Keratinocyte (primary cell): Measurements from ENCODE around the gene PM20D2. TPM values are rescaled to one million over a fixed set of nuclear protein-coding genes. Genes with fewer than 3 reads are reported as not detected.

ENCODE experiments used
- DNase-seq: peaks from one replicate; pipeline ENCODE4 v3.0.0-alpha.2; 2011; ENCODE audit warnings: low read depth, missing footprints, low spot score
- FAIRE-seq: peaks from 2 replicates; lab custom pipeline; 2011; peaks lifted over from hg19 to GRCh38; lab: Jason Lieb, UNC
- H2AFZ ChIP-seq: 2 replicates; pipeline ENCODE4 v1.6.0; 2012; ENCODE audit warnings: low read length, control low read depth, inconsistent platforms; ENCODE audit not compliant: control insufficient read depth
- H3K27ac ChIP-seq: 2 replicates; pipeline ENCODE4 v1.5.1; 2011; ENCODE audit warnings: low read length; ENCODE audit not compliant: control insufficient read depth, insufficient read depth
- H3K27me3 ChIP-seq: 3 replicates; pipeline ENCODE4 v1.6.0; 2011; ENCODE audit warnings: low read length; ENCODE audit not compliant: control insufficient read depth, insufficient read depth; ENCODE audit errors: extremely low read depth
- H3K36me3 ChIP-seq, 2 experiments: 2 replicates in 1 of 2; 3 replicates in 1 of 2; pipeline ENCODE4 v1.5.1; 2011; ENCODE audit warnings: low read length in 2 of 2, mild to moderate bottlenecking in 1 of 2; ENCODE audit not compliant: control insufficient read depth in 2 of 2, insufficient read depth in 2 of 2; ENCODE audit errors: extremely low read depth in 1 of 2
- H3K4me1 ChIP-seq: 3 replicates; pipeline ENCODE4 v1.5.1; 2011; ENCODE audit warnings: low read length; ENCODE audit not compliant: control insufficient read depth, insufficient read depth; ENCODE audit errors: extremely low read depth
- H3K4me2 ChIP-seq: 3 replicates; pipeline ENCODE4 v1.6.0; 2011; ENCODE audit warnings: low read depth, low read length; ENCODE audit not compliant: control insufficient read depth, insufficient read depth; ENCODE audit errors: extremely low read depth
- H3K4me3 ChIP-seq, 3 experiments: fragments of 200-600 bp in 1 of 3; sonication (generic) in 1 of 3; 2 replicates in 2 of 3; 3 replicates in 1 of 3; pipeline ENCODE4 v1.5.1; 2011 to 2016; ENCODE audit warnings: low read length in 3 of 3, mild to moderate bottlenecking in 3 of 3, control low read depth in 2 of 3, inconsistent platforms in 1 of 3, low read depth in 1 of 3, mixed read lengths in 1 of 3, mixed run types in 1 of 3, moderate library complexity in 1 of 3; ENCODE audit not compliant: control insufficient read depth in 2 of 3, insufficient read depth in 2 of 3; ENCODE audit errors: extremely low read depth in 1 of 3
- H3K79me2 ChIP-seq: 2 replicates; pipeline ENCODE4 v1.6.0; 2012; ENCODE audit warnings: low read length; ENCODE audit not compliant: control insufficient read depth, insufficient read depth
- H3K9ac ChIP-seq: 3 replicates; pipeline ENCODE4 v1.6.0; 2011; ENCODE audit warnings: low read length; ENCODE audit not compliant: control insufficient read depth, insufficient read depth; ENCODE audit errors: extremely low read depth
- H3K9me1 ChIP-seq: 3 replicates; pipeline ENCODE4 v1.6.0; 2011; ENCODE audit warnings: low read length; ENCODE audit not compliant: control insufficient read depth, insufficient read depth; ENCODE audit errors: extremely low read depth
- H3K9me3 ChIP-seq: 2 replicates; pipeline ENCODE4 v1.5.1; 2012; ENCODE audit warnings: low read depth, low read length; ENCODE audit not compliant: control insufficient read depth
- H4K20me1 ChIP-seq: 3 replicates; pipeline ENCODE4 v1.6.0; 2011; ENCODE audit warnings: low read length; ENCODE audit not compliant: control insufficient read depth, insufficient read depth; ENCODE audit errors: extremely low read depth
- EZH2 ChIP-seq: IDR thresholded peaks from one replicate; pipeline ENCODE4 v1.6.1; 2012; ENCODE audit warnings: inconsistent platforms, mild to moderate bottlenecking, low read length, moderate library complexity
- dilution Hi-C: fragments of 300-500 bp; cut with MboI; formaldehyde crosslinking; loops from one replicate; pipeline ENCODE4 v1.7.0; 2020; ENCODE audit warnings: low sequenced_read_pairs; ENCODE audit not compliant: extremely low pct_ligation_motif_present
- polyA plus RNA-seq, 5 experiments: library from polyadenylated mRNA; depleted of rRNA in 3 of 5; stranded (reverse) in 3 of 5; stranded (forward) in 1 of 5; unstranded in 1 of 5; fragments of >200 nt; gene quantifications; 1 replicate in 1 of 5; 2 replicates in 3 of 5; 3 replicates in 1 of 5; pipeline versions ENCODE4 v1.2.1 to v1.2.3, GENCODE V29; 2011 to 2012; ENCODE audit warnings: missing spikeins in 2 of 5, low read depth in 1 of 5, low replicate concordance in 1 of 5
- TF ChIP-seq, protein P1 (sequence below), 3 experiments: IDR thresholded peaks in 1 of 3; conservative IDR thresholded peaks in 1 of 3; optimal IDR thresholded peaks in 1 of 3; 2 replicates in 2 of 3; 3 replicates in 1 of 3; pipeline versions ENCODE3 to v1.5.1; 2011; ENCODE audit warnings: low read length in 3 of 3, mild to moderate bottlenecking in 3 of 3, moderate library complexity in 2 of 3, control low read depth in 1 of 3, inconsistent platforms in 1 of 3; ENCODE audit not compliant: insufficient read depth in 2 of 3; ENCODE audit errors: extremely low read depth in 1 of 3

The PM20D2 gene
- polyA plus RNA-seq, 1 donor (not counting 4 experiments of a cell fraction or from before 2014, with no cell fraction given) = 7.9 TPM

DNA sequence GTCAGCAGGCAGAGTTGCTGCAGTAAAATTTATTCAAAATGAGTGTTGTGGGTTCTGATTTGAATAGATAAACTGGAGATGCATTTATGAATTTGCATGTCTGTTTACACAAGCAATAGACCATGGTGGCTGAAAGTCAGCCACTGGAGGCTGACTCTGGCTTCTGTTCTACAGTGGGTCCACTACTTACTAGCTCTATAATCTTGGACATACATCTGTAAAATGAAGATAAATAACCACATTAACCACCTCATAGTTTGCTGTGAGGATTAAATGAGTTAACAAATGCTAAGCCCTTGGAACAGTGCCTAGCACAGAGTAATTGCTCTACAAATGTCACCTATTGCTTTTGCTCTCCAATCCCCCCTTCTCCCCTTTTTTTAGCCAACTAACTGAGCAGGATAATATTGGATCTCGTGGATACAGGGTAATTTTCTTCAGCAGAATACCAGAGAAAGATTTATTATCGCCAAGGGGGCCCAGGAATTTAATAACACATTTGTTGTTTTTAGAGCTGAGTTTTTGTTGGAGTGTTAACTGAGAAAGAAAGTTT is 1.4 kb upstream of the PM20D2 start:
- Histone ChIP-seq H3K9me1 (no peaks in the 10 kb centered on the region), H3K4me1 (peaks cover under 1% of the 10 kb centered on the region), H3K36me3 (no peaks in the 10 kb centered on the region), H3K9ac (no peak overlapping the region), H3K4me3 (no peak overlapping the region), H3K4me2 (no peak overlapping the region), H4K20me1 (no peaks in the 10 kb centered on the region), H2AFZ (no peak overlapping the region), H3K27ac (no peak overlapping the region), H3K9me3 (no peaks in the 10 kb centered on the region), H3K27me3 (no peaks in the 10 kb centered on the region), H3K79me2 (peaks cover 3% of the 10 kb centered on the region)
- no peak for TF ChIP-seq EZH2
- TF ChIP-seq, protein P1, sequence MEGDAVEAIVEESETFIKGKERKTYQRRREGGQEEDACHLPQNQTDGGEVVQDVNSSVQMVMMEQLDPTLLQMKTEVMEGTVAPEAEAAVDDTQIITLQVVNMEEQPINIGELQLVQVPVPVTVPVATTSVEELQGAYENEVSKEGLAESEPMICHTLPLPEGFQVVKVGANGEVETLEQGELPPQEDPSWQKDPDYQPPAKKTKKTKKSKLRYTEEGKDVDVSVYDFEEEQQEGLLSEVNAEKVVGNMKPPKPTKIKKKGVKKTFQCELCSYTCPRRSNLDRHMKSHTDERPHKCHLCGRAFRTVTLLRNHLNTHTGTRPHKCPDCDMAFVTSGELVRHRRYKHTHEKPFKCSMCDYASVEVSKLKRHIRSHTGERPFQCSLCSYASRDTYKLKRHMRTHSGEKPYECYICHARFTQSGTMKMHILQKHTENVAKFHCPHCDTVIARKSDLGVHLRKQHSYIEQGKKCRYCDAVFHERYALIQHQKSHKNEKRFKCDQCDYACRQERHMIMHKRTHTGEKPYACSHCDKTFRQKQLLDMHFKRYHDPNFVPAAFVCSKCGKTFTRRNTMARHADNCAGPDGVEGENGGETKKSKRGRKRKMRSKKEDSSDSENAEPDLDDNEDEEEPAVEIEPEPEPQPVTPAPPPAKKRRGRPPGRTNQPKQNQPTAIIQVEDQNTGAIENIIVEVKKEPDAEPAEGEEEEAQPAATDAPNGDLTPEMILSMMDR (optimal IDR thresholded peaks at IDR 0.05 in 1 of 3, IDR thresholded peaks at IDR 0.05 in 1 of 3, conservative IDR thresholded peaks at IDR 0.05 in 1 of 3; ENCODE audit: extremely low read depth in 1 of 3, insufficient read depth in 2 of 3, low read length in 3 of 3) = no peak
- FAIRE-seq (no peak), DNase-seq (no peak)
- dilution Hi-C loops = no loop called here

DNA sequence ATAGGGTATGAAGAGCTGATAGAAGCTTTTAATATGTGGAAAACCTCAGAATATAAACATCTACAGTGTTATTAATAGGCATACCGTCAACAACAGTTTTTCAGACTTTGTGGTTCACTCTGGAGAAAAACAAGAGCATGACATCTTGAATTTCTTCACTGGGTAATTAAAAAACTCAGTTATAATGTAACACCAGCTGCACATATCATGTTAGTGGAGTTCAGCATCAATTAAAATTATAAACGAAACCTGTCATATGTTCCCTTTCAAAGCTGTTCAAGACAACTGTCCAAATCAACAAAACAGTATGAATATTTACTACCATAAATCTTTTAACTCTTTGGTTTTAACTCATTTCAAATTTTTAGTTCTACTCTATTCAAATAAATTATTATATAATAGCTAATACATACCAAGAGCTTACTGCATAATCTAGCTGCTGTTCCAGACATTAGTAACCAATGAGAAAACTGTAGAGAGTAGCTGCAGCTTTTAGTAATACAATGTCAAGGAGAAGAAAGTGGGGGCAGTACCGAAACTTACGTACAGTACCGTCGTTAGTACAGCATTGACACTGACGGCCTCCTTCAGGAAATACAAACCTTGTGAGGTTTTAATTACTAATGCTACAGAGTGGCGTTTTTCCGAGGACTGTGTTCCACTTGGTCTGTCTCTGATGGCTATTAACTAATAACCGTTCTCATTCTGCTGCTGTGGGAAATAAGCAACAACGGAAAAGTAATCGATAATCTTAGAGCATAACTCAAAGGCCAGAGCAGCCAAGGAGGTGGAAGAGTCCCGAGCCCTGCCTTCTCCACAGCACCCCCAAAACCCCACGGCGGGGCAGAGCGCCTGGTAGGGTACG is 532 bp upstream of the PM20D2 start:
- Histone ChIP-seq H3K79me2 (peaks cover 3% of the 10 kb centered on the region), H2AFZ (peak overlapping the region; percentile 88), H3K4me3 (peak overlapping the region; percentile 50 to 87 (median 75)), H3K4me2 (peak overlapping the region; percentile 58), H3K27me3 (no peaks in the 10 kb centered on the region), H3K9ac (peak overlapping the region; percentile 82), H3K9me3 (no peaks in the 10 kb centered on the region), H4K20me1 (no peaks in the 10 kb centered on the region), H3K27ac (peak overlapping the region; percentile 75), H3K36me3 (no peaks in the 10 kb centered on the region), H3K4me1 (no peaks in the 10 kb centered on the region), H3K9me1 (no peaks in the 10 kb centered on the region)
- DNase-seq (no peak), FAIRE-seq (no peak)
- dilution Hi-C loops = no loop called here
- TF ChIP-seq EZH2 = no peak
- TF ChIP-seq, protein P1 (optimal IDR thresholded peaks at IDR 0.05 in 1 of 3, IDR thresholded peaks at IDR 0.05 in 1 of 3, conservative IDR thresholded peaks at IDR 0.05 in 1 of 3; ENCODE audit: extremely low read depth in 1 of 3, insufficient read depth in 2 of 3, low read length in 3 of 3) = no peak
